Measurements from ENCODE around the gene POP4.

DNA sequence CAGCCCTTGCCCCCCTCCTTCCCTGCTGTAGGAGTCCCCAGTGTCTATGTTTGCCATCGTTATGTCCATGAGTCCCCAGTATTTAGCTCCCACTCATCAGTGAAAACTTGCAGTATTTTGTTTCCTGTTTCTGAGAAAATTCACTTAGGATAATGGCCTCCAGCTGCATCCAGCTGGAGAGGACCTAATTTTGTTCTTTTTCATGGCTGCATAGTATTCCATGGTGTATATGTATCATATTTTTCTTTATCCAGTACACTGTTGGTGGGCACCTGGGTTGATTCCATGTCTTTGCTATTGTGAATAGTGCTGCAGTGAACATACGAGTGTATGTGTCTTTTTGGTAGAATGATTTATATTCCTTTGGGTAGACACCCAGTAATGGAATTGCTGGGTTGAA, 18.0 kb upstream of the POP4 start:
- TF ChIP-seq, protein P1, sequence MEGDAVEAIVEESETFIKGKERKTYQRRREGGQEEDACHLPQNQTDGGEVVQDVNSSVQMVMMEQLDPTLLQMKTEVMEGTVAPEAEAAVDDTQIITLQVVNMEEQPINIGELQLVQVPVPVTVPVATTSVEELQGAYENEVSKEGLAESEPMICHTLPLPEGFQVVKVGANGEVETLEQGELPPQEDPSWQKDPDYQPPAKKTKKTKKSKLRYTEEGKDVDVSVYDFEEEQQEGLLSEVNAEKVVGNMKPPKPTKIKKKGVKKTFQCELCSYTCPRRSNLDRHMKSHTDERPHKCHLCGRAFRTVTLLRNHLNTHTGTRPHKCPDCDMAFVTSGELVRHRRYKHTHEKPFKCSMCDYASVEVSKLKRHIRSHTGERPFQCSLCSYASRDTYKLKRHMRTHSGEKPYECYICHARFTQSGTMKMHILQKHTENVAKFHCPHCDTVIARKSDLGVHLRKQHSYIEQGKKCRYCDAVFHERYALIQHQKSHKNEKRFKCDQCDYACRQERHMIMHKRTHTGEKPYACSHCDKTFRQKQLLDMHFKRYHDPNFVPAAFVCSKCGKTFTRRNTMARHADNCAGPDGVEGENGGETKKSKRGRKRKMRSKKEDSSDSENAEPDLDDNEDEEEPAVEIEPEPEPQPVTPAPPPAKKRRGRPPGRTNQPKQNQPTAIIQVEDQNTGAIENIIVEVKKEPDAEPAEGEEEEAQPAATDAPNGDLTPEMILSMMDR (IDR thresholded peaks at IDR 0.05 in 4 of 5, conservative IDR thresholded peaks at IDR 0.05 in 1 of 5), result no peak
- TF ChIP-seq POLR2A (IDR thresholded peaks at IDR 0.05), result no peak
